GM20431 (cell line): Measurements from ENCODE around the gene B3GAT1.

Experiments used
- in situ Hi-C: fragments of 300-500 bp; cut with MseI, MboI; formaldehyde crosslinking; loops from one replicate; pipeline ENCODE4 v1.15.0; 2020; ENCODE audit warnings: low sequenced_read_pairs; ENCODE audit not compliant: unreplicated experiment

Gene B3GAT1

DNA sequence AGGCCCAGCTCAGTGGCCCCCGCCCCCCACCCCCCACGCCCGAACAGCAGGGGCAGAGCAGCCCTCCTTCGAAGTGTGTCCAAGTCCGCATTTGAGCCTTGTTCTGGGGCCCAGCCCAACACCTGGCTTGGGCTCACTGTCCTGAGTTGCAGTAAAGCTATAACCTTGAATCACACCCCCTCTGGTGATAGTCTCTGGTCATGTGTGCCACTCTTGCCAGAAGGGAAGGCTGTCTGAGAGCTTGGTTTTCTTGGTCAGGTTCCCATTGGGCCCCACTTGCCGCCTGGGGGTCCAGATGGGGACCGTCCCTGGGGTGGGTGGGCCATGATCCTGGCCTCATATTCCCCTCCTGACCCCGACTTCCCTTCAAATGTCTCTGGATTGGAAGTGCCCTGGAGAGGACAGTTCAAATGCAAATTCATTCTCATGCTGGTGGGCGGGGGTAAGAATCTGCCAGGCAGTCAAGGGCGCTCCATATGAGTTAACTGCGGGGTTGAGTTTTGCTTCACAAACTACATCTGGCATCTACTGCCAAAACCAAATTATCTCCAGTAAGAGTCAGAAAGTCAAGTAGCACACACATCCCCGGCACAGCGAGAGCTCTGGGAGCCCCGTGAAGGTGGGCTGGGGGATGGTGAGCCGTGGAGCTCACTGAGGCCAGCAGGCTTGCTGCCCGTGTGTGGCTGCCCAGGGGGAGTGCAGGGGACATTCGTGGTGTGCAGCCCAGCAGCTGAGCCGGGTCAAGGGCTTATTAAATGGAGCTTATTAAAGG is 35.7 kb downstream of the B3GAT1 start:
- in situ Hi-C loops: no loop called here

DNA sequence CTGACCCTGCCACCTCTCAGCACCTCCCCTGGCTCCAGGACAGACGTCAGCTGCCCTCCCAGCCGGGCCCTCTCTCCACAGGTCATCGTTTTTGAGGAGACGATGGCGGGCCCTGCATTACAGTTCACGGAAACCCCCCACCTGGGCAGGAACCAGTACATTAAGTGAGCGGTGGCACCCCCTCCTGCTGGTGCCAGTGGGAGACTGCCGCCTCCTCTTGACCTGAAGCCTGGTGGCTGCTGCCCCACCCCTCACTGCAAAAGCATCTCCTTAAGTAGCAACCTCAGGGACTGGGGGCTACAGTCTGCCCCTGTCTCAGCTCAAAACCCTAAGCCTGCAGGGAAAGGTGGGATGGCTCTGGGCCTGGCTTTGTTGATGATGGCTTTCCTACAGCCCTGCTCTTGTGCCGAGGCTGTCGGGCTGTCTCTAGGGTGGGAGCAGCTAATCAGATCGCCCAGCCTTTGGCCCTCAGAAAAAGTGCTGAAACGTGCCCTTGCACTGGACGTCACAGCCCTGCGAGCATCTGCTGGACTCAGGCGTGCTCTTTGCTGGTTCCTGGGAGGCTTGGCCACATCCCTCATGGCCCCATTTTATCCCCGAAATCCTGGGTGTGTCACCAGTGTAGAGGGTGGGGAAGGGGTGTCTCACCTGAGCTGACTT is 37.0 kb downstream of the B3GAT1 start:
- in situ Hi-C loops: no loop called here

DNA sequence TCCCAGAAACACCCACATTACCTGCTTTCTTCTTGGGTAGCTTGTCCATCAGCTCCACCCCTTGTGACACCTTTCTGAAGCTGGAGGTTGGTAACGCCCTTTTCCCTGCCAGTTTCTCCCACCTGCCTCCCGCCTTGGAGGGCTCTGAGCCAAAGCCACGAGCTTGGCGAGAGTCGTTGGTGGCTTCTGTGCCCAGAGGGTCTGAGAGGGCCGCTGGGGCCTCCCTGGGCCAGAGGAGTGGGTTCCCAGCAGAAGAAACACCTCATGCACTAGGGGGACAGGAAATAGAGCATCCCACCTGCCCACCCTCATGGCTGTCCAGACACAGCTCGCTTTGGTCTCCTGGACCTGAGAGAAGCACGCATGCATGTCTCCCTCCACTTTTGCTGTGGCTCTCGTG is 37.9 kb downstream of the B3GAT1 start:
- in situ Hi-C loops: no loop called here

DNA sequence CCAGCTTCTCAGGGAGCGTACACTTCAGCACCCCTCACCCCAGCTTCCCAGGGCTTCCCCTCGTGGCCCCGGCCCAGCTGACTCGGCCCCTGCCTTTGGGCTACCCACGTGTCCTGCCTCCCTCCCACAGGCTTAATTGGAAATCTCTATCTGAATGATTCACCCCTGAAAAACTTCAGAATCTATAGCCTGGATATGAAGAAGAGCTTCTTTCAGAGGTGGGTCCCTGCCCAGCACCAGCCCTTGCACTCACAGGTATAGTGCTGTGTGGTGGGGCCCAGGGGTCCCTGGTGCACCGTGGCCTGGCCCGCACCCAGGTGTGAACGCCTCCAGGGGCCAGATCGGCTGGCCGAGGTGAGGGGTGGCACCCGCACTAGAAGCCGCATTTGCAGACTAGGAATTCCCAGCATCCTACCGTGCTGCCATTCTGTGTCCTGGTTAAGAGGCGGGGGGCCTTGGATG is 38.4 kb downstream of the B3GAT1 start:
- in situ Hi-C loops: no loop called here

DNA sequence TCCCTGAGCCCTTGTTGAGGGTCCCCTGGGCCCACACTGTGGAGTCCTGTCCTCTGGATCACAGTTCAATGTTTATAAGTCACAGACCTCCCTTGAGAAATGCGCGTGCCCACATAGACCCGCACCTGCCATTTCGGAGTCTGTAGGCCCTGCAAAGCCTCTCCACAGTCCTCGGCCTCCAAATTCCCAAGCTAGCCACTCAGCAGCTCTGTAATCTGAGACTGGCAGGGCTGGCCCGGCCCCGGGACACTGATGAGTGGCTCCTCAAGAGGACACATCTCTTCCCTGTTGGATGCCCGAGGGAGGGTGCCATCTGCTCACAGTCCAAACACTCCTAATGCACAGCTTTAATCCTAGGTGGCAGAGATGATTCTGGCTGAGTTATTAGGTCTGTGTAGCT is 39.1 kb downstream of the B3GAT1 start:
- in situ Hi-C loops: no loop called here

DNA sequence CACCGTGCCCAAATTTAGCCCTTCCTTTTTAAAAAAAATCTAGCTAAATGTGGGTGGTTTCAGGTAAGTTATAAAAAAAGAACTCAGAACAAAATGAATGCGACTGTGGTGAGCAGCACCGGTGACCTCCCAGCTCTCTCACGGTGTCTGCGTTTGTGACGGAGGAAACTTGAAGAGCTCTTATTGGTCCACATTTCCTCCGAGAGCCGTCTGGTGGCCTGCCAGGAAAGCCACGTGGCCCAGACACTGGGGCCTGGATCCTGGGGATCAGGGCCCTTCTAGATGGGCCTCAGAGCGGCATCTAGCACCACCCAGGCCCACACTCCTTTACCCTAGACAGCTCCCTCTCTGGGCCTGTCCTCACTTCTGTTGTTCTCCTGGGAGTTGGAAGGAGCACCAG is 39.5 kb downstream of the B3GAT1 start:
- in situ Hi-C loops: no loop called here

DNA sequence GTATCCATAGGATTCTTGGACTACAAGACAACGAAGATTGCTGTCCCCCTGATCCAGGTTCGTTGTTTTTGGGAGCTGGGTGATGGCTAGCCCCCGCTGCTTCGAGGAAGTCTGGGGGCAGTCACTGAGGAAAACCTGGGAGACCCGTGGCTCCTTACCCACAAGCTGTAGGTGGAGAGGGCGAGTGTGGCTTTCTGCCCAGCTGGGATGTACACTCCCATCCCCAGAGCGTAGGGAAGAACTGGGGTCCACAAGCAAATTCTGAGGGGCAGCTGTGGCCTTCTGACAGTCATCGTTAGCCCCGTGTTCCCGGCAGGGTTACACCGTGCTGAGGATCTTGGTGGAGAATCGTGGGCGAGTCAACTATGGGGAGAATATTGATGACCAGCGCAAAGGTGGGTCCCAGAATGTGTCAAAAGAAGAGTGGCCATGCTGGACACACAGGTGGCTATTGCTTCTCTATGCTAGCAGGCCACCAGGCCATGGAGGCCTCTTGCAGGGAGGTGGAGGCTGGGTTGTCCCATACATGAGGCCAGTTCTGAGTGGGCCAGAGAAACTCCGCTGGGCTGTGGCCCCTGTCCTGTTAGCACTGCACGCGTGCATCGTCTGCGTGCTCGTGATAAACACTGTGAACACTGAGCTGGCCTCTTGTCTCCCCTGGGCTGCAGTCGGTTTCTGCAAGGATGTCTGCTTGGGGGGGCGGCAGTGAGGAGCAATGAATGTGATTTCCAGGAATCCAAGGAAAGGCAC is 40.4 kb downstream of the B3GAT1 start:
- in situ Hi-C loops: no loop called here

DNA sequence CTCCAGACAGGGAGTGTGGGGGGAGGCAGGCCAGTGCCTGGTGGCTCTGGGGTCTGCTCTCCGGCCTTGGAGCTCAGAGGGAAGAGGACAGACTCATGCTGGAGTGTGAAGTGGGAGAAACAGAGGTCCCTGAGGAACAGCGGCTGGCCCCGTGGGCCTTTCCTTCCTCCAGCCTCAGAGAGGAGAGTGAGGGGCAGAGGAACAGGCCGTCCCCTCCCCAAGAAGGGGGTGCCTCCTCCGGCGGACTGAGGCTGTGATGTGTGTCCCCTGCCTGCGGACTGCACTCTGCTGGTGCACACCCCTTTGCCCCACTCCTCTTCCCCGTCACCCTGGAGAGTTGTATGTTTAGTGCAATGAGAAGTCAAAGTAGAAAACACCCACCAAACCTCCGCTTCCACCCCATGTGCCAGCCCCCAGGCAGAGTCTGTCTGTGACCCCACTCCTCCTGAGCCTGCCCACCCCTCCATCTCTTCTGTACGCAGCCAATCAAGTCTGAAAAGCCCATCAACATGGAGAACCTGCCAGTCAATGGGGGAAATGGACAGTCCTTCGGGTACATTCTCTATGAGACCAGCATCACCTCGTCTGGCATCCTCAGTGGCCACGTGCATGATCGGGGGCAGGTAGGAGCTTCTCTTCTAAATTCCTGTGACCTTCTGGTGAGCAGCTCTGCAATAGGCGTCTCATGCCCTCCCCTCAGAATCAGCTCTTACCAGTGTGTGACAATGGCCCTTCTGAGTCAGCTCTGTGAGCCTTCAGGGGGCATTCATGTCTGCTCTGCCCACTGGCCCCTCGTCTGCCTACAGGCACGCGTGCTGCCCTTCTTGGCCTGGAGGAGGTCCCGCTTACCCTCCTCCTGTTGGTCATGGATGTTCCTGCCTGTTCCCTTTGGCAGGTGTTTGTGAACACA is 41.3 kb downstream of the B3GAT1 start:
- in situ Hi-C loops: no loop called here

DNA sequence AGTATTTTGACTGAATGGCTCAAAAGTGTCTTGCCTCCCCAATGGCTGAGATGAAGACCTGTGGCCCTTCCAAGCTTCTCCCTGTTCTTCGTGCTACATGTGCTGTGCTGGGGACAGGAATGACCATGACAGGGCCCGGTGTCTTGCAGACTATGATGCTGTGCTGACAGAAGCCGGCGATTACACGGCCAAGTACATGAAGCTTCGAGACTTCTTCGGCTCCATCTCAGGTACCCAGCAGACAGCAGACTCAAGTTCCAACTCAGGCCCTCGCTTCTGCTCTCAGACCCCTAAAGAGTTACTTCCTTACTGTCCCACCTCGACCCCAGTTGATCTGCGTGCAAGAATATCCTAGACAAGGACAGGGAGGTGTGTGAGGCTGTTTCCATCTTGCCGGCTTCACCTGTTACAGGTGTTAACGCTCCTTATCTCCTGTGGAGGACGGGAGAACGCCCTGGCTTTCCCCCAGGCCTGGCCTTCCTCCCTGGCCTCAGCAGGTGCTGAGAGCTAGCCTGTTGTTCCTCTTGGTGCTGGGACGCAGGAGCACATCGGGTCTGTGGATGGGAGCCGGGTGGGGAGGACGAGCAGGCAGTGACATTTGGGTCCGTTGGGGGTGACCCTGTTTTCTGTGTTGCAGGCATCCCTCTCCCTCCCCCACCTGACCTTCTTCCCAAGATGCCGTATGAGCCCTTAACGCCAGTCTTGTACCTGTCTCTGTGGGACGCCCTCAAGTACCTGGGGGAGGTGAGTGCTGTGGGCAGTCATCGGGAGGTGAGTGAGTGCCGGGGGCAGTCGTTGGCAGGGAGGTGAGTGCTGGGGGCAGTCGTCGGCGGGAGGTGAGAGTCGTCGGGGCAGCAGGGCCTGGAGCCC is 42.2 kb downstream of the B3GAT1 start:
- in situ Hi-C loops: no loop called here

DNA sequence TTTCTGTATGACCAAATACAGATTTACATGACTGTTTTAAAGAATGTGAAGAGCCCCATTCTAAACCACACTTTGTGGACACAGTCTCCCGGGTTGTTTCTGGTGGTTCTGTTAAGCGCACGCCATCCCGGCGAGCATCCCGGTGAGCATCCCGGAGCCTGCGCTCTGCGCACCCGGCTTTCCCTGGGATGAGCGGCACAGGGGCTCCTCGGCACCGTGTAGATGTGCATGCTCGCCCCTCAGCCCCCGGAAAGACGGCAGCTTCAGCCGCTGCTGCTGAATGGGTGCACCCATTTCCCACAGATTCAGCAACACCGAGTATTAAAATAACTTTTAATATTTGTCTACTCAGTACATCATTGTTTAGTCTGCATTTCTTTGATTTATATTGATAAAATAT is 44.3 kb downstream of the B3GAT1 start:
- in situ Hi-C loops: no loop called here

DNA sequence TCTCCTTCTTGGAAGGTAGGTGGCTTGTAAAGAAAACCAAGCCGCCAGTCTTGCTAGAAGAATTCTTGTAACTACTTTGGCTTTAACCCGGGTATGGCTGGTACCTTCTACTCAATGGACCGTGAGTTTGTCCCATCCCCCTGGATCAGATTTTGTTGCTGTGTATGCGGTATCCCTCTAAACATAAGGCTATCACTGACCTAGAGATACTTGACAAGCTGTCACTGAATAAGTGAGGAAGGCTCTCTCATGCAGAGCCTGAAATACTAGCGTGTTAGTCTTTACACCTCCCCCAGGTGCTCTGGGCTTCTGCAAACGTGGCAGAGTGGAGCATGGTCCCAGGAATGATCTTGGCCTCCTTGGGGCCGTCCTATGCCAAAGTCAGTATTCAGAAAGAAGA is 45.8 kb downstream of the B3GAT1 start:
- in situ Hi-C loops: no loop called here

DNA sequence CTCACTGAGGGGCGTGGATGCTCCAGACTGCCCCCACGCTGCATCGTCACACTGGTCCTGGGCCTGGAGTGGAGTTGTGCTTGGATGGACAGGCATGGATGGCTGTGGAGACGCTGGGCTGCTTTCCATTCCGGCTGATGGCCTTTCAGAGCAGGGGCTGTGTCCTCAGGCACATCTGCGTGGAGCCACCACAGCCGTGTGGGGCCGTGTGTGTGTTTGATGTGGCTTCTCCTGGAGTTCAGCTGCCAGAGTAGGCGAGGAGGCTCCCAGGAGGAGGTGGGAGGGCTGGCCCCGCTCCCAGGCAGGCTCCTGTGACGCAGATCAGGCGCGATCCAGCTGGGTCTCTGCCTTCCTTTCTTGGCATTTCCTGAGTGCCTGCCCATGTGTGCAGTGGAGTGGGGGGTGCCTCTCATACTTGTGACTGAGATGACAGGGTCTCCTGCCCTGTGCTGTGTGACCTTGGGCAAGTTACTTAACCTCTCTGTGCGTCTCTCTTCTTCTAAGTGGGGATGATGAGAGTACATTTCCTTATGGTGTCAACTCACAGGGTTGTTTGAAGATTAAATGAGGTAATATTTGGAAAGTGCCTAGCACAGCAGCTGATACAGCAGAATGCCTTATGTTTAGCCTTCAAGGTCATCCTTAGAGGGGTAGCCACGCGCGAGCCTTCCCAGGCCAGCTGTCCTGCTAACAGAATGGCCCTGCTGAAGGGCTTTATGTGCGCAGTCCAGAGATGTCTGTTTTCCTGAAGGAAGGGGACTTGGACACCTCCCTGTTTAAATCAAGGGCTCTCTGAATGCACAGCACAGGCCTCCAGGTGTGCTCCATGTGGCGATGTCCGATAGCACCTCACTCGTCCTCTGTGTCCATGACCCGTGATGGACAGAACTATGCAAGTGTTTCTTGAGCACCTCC is 46.8 kb downstream of the B3GAT1 start:
- in situ Hi-C loops: no loop called here

DNA sequence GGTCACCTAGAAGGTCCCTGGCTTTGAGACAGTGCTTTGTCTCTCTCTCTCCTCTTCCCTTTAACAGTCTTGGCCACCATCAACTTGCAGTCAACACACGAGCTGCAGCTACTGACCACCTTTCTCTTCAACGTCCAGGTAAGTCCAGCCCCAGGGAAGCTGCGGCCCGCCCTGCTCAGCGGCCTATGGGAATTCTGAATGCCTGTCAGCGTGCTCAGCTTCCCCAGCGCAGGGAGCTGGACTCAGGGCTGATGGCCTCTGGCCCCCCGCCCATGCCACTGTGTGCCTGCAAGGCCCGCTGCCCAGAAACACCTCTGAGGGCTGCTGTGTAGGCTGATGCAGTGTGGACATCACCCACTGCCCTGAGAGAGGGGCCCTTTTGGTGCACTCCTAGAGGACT is 47.8 kb downstream of the B3GAT1 start:
- in situ Hi-C loops: no loop called here

DNA sequence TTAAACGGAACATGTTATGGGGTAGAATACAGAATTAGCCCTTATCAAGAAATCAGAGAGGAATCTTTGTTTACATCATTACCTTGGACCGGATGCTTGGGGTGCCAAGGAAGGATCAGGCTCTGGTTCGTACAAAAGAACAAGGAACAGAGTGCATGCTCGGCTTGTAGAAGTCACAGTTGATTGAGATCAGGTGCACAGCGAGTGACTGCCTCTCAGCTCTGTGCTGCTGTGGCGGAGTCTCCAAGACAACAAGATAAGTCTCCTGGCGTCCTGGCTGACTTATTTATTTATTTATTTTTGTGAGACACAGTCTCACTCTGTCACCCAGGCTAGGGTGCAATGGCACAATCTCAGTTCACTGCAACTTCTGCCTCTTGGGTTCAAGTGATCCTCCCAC is 48.5 kb downstream of the B3GAT1 start:
- in situ Hi-C loops: no loop called here

DNA sequence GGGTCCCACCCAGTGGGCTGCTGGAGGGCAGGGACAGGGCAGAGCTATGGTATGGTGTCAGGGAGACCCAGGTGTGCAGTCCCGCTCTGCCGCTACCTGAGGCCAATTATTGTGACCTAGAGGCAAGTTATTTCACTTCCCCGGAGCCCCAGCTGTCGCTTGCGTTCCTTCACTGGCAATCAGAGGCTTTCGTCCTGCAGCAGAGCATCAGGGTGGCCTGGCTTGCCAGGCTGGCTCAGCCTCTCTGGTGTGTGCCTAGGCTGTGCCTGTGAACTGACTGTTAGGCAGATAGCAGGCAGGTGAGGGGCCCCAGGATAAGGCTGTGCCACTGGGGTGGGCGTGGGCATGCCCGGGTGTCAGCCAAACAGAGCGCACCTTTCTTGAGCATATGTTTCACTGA is 48.9 kb downstream of the B3GAT1 start:
- in situ Hi-C loops: no loop called here

DNA sequence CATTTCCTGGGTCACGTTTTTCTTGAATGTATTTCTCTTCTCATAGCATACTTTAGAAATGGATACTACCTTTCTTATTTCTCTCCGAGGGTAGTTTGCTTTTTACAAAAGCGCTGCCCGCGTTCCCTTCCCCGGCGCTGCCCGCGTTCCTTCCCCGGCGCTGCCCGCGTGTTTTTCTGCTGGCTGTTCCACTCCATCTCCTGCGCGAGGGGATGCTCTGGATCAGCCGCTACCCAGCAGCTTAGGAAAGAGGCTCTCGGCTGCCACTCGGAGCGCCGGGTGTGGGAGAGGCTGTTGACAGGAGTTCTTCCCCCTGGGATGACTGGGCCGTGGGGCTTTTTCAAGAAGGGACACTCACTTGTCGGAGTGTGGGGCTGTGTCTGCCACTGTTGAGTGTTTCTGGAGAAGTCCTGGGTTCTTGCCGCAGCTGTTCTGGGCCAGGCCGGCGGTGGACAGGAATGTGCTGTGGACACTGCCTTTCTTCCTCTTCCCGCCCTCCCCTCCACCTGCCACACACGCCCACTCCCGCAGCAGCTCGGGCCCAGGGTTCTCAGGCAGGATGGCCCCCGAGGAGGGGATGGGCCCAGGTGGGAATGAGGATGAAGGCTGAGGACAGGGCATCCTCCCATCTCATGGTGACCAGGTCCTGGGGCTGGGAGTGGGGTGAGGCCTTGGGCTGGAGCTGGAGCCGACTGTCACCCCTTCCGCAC is 49.7 kb downstream of the B3GAT1 start:
- in situ Hi-C loops: no loop called here

DNA sequence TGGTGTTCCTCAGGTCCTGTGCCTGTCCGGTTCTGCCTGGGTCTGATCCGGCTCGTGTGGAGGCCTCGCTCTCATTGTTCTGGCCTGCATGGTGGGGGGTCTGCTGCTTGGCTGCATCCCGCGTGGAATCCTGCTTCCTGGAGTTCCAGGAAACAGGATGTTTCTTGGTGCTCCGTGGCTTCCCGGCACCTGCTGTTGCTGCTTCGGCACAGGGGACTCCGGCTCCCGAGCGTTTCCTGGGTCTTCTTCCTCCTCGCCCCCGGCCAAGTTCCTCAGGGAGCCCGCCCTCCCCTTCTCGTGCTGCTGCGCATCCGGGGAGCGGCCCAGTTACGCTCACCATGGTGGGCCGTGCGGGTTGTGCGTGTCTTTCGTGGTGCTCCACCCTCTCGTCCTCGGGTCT is 50.4 kb downstream of the B3GAT1 start:
- in situ Hi-C loops: no loop called here
